ENCODE data around the gene LIMD2.
"Not testable (repeated sequence)": the region's sequence is repeated elsewhere in the genome, so short reads cannot be mapped to it uniquely, and the experiment has no call there.

Gene LIMD2

GRCh38 chr17:63720194-63720593 lies 20.3 kb upstream of the LIMD2 start:
- H3K27ac ChIP-seq (ENCODE audit: extremely low read depth, low read depth, low read length); CTCF ChIA-PET; H3K9me3 ChIP-seq (ENCODE audit: control insufficient read depth, insufficient read depth, low read depth, low read length); H3K4me3 ChIP-seq (ENCODE audit: low read depth, low read length); H3K4me1 ChIP-seq (ENCODE audit: control insufficient read depth, insufficient read depth, low read length): not testable (repeated sequence)
- TF ChIP-seq ZNF121 (tag by site-specific recombination; IDR thresholded peaks at IDR 0.05), result 0 out of 2 replicates have a peak, but pooled peaks have one; percentile 51
- peaks cover 12 to 23% of the 10 kb centered on the region in 2 experiments for H3K36me3 ChIP-seq (ENCODE audit: control insufficient read depth in 2 of 2, insufficient read depth in 1 of 2, low read length in 2 of 2)
- POLR2A ChIA-PET, result interaction anchor here (1.2 kb wide), 1 partner anchor 45 kb away, joined by 3 read pairs; no protein-coding TSS in a partner anchor

GRCh38 chr17:63718988-63719387 lies 19.1 kb upstream of the LIMD2 start:
- H3K27ac ChIP-seq (ENCODE audit: extremely low read depth, low read depth, low read length), result no peak overlapping the region
- H3K36me3 ChIP-seq (ENCODE audit: control insufficient read depth in 2 of 2, insufficient read depth in 1 of 2, low read length in 2 of 2), result peaks cover under 1 to 26% of the 10 kb centered on the region in 2 experiments; a peak in 2 of 3 replicates
- POLR2A ChIA-PET, result no interaction called here
- no peak overlapping the region for H3K4me3 ChIP-seq (ENCODE audit: low read depth, low read length)
- H3K9me3 ChIP-seq (ENCODE audit: control insufficient read depth, insufficient read depth, low read depth, low read length), result no peaks in the 10 kb centered on the region
- CTCF ChIA-PET, result interaction anchor here (0.6 kb wide), 1 partner anchor 8 kb away, joined by 5 read pairs; no protein-coding TSS in a partner anchor
- 0 out of 2 replicates have a peak, but pooled peaks cover 2% of the 10 kb centered on the region for H3K4me1 ChIP-seq (ENCODE audit: control insufficient read depth, insufficient read depth, low read length)
- TF ChIP-seq ZNF785 (tag by site-specific recombination; IDR thresholded peaks at IDR 0.05), result no peak
- TF ChIP-seq ZNF747 (tag by site-specific recombination; IDR thresholded peaks at IDR 0.05), result no peak
- no peak for TF ChIP-seq ZSCAN16 (tag by site-specific recombination; IDR thresholded peaks at IDR 0.05)
- no peak for TF ChIP-seq HIC1 (tag by site-specific recombination; IDR thresholded peaks at IDR 0.05)
- no peak for TF ChIP-seq ZNF350 (tag by site-specific recombination; IDR thresholded peaks at IDR 0.05)
- TF ChIP-seq ZNF768 (tag by site-specific recombination; IDR thresholded peaks at IDR 0.05), result no peak

DNA sequence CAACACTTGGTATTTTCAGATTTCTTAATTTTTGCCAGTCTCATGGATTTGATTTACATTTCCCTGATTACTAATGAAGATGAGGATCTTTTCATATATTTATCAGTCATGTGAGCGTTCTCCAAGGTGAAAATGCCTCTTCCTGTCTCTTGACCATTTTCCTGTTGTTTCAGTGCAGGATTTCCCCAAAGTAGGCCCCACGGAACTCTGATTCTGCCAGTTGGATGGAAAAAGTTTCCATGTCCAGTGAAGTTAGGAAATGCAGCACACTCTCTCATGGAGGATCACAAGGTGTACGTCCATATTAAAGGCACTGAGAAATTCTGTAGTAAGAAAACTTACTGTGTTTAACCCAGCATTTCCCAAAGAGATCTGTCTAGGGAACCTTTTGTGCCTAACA lies 16.5 kb upstream of the LIMD2 start:
- POLR2A ChIA-PET, result interaction anchor here (1.1 kb wide), 1 partner anchor 94 kb away, joined by 4 read pairs; the partner anchor contains the start of gene MAP3K3
- Histone ChIP-seq H3K4me1 (ENCODE audit: control insufficient read depth, insufficient read depth, low read length) (0 out of 2 replicates have a peak, but pooled peaks cover 2% of the 10 kb centered on the region), H3K36me3 (ENCODE audit: control insufficient read depth in 2 of 2, insufficient read depth in 1 of 2, low read length in 2 of 2) (peaks cover 21 to 44% of the 10 kb centered on the region in 2 experiments), H3K9me3 (ENCODE audit: control insufficient read depth, insufficient read depth, low read depth, low read length) (no peaks in the 10 kb centered on the region), H3K4me3 (ENCODE audit: low read depth, low read length) (no peak overlapping the region), H3K27ac (ENCODE audit: extremely low read depth, low read depth, low read length) (no peak overlapping the region)
- CTCF ChIA-PET, result interaction anchor here (0.6 to 1.0 kb wide), 2 partner anchors 20 to 291 kb away, joined by 3 to 4 read pairs; no protein-coding TSS in a partner anchor
- TF ChIP-seq, protein P1, sequence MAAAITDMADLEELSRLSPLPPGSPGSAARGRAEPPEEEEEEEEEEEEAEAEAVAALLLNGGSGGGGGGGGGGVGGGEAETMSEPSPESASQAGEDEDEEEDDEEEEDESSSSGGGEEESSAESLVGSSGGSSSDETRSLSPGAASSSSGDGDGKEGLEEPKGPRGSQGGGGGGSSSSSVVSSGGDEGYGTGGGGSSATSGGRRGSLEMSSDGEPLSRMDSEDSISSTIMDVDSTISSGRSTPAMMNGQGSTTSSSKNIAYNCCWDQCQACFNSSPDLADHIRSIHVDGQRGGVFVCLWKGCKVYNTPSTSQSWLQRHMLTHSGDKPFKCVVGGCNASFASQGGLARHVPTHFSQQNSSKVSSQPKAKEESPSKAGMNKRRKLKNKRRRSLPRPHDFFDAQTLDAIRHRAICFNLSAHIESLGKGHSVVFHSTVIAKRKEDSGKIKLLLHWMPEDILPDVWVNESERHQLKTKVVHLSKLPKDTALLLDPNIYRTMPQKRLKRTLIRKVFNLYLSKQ (tag by site-specific recombination; IDR thresholded peaks at IDR 0.05; ENCODE audit: borderline replicate concordance), result no peak
- TF ChIP-seq, protein P2, sequence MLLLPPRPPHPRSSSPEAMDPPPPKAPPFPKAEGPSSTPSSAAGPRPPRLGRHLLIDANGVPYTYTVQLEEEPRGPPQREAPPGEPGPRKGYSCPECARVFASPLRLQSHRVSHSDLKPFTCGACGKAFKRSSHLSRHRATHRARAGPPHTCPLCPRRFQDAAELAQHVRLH (tag by site-specific recombination; IDR thresholded peaks at IDR 0.05), result no peak
- TF ChIP-seq ZNF561 (tag by site-specific recombination; IDR thresholded peaks at IDR 0.05; ENCODE audit: borderline replicate concordance) (no peak), ZNF302 (tag by site-specific recombination; IDR thresholded peaks at IDR 0.05; ENCODE audit: low read depth) (no peak), PRDM1 (tag by site-specific recombination; IDR thresholded peaks at IDR 0.05) (no peak), SP7 (tag by site-specific recombination; IDR thresholded peaks at IDR 0.05) (no peak), ZNF394 (tag by site-specific recombination; IDR thresholded peaks at IDR 0.05; ENCODE audit: borderline replicate concordance) (no peak), ZNF433 (tag by site-specific recombination; IDR thresholded peaks at IDR 0.05; ENCODE audit: low read depth) (no peak), HOXD13 (CRISPR knock-in tag; IDR thresholded peaks at IDR 0.05; ENCODE audit: borderline replicate concordance) (no peak), SCRT1 (tag by site-specific recombination; IDR thresholded peaks at IDR 0.05; ENCODE audit: borderline replicate concordance) (no peak), TSHZ1 (tag by site-specific recombination; IDR thresholded peaks at IDR 0.05; ENCODE audit: borderline replicate concordance) (no peak), ZNF654 (tag by site-specific recombination; IDR thresholded peaks at IDR 0.05; ENCODE audit: low read depth) (no peak), ZBTB1 (tag by site-specific recombination; IDR thresholded peaks at IDR 0.05) (no peak)
